H1 (cell line): ENCODE measurements around the gene KIAA1671. TPM values are rescaled to one million over a fixed set of nuclear protein-coding genes. Genes with fewer than 3 reads are reported as not detected.

Experiments used
- CTCF ChIA-PET: fragments of 300-600 bp; sonication (Branson Sonifier 250); formaldehyde crosslinking; loops from one replicate; lab custom pipeline; 2021; ENCODE audit not compliant: partially characterized antibody; lab: Charles Lee
- POLR2A ChIA-PET: fragments of 300-600 bp; sonication (Branson Sonifier 250); formaldehyde crosslinking; loops from one replicate; lab custom pipeline; 2021; ENCODE audit warnings: inconsistent platforms; ENCODE audit not compliant: partially characterized antibody; lab: Charles Lee
- DNase-seq, 2 experiments: peaks; one replicate each; pipeline versions ENCODE4 v3.0.0 to v3.0.0-alpha.2; 2010 to 2022; ENCODE audit warnings: low spot score in 2 of 2, low read depth in 1 of 2, mixed read lengths in 1 of 2
- FAIRE-seq: peaks from 2 replicates; lab custom pipeline; 2011; peaks lifted over from hg19 to GRCh38; lab: Jason Lieb, UNC
- H2AFZ ChIP-seq: 2 replicates; pipeline ENCODE4 v1.8.1; 2012; ENCODE audit warnings: low read length, inconsistent platforms
- H2AK5ac ChIP-seq: 2 replicates; pipeline ENCODE4 v1.6.1; 2013; ENCODE audit warnings: low read depth, low read length
- H2BK120ac ChIP-seq: replicated peaks from 2 replicates; pipeline ENCODE3; 2013; ENCODE audit warnings: low read depth, low read length, inconsistent platforms
- H2BK12ac ChIP-seq: 2 replicates; pipeline ENCODE4 v1.6.1; 2013; ENCODE audit warnings: low read depth, low read length
- H2BK15ac ChIP-seq: 2 replicates; pipeline ENCODE4 v1.6.1; 2013; ENCODE audit warnings: low read length
- H2BK20ac ChIP-seq: 2 replicates; pipeline ENCODE4 v1.6.1; 2013; ENCODE audit warnings: low read length
- H2BK5ac ChIP-seq: 2 replicates; pipeline ENCODE4 v1.6.1; 2013; ENCODE audit warnings: low read depth, low read length
- H3K14ac ChIP-seq: 2 replicates; pipeline ENCODE4 v1.6.1; 2013; ENCODE audit warnings: inconsistent platforms; ENCODE audit not compliant: insufficient read length
- H3K18ac ChIP-seq: 2 replicates; pipeline ENCODE4 v1.6.1; 2013; ENCODE audit warnings: low read length; ENCODE audit errors: extremely low read depth
- H3K23ac ChIP-seq: 2 replicates; pipeline ENCODE4 v1.6.1; 2013; ENCODE audit warnings: inconsistent platforms; ENCODE audit not compliant: insufficient read length
- H3K23me2 ChIP-seq: 2 replicates; pipeline ENCODE4 v1.6.1; 2013; ENCODE audit warnings: low read depth, low read length
- H3K27ac ChIP-seq: 2 replicates; pipeline ENCODE4 v1.6.1; 2011; ENCODE audit warnings: low read depth, low read length, inconsistent platforms
- H3K27me3 ChIP-seq, 4 experiments: replicated peaks in 1 of 4; 1 replicate in 1 of 4; 2 replicates in 3 of 4; pipeline versions ENCODE4 v1.6.1 to v1.8.1; 2011 to 2013; ENCODE audit warnings: low read length in 3 of 4, mild to moderate bottlenecking in 3 of 4, inconsistent platforms in 2 of 4, mixed read lengths in 2 of 4, moderate library complexity in 1 of 4; ENCODE audit not compliant: control insufficient read depth in 3 of 4, insufficient read depth in 3 of 4; ENCODE audit errors: extremely low read depth in 1 of 4
- H3K36me3 ChIP-seq, 4 experiments: 2 replicates each; pipeline versions ENCODE4 v1.6.1 to v1.8.1; 2011 to 2013; ENCODE audit warnings: mild to moderate bottlenecking in 4 of 4, low read length in 3 of 4, moderate library complexity in 2 of 4, control low read depth in 1 of 4, inconsistent platforms in 1 of 4; ENCODE audit not compliant: insufficient read depth in 4 of 4, control insufficient read depth in 2 of 4
- H3K4ac ChIP-seq: replicated peaks from 2 replicates; pipeline ENCODE3; 2013; ENCODE audit warnings: low read length, low read depth, mixed read lengths, inconsistent platforms; ENCODE audit not compliant: insufficient read length
- H3K4me1 ChIP-seq, 4 experiments: replicated peaks in 1 of 4; 1 replicate in 1 of 4; 2 replicates in 3 of 4; pipeline versions ENCODE4 v1.6.1 to v1.8.1; 2011 to 2013; ENCODE audit warnings: low read length in 3 of 4, inconsistent platforms in 2 of 4, mixed read lengths in 1 of 4; ENCODE audit not compliant: insufficient read depth in 4 of 4, control insufficient read depth in 3 of 4
- H3K4me2 ChIP-seq, 2 experiments: 2 replicates each; pipeline versions ENCODE4 v1.6.1 to v1.8.1; 2011 to 2013; ENCODE audit warnings: low read depth in 2 of 2, low read length in 2 of 2, control low read depth in 1 of 2, inconsistent platforms in 1 of 2, mild to moderate bottlenecking in 1 of 2; ENCODE audit not compliant: insufficient read depth in 1 of 2
- H3K4me3 ChIP-seq, 4 experiments: fragments of 200-600, 300-600 bp in 1 of 4; sonication (generic), shearing (Covaris generic), sonication (Bioruptor Twin) in 1 of 4; 2 replicates each; pipeline versions ENCODE4 v1.5.1 to v1.8.1; 2011 to 2016; ENCODE audit warnings: low read length in 4 of 4, low read depth in 3 of 4, control low read depth in 2 of 4, inconsistent platforms in 2 of 4, mild to moderate bottlenecking in 2 of 4, mixed read lengths in 1 of 4, moderate library complexity in 1 of 4; ENCODE audit not compliant: insufficient read depth in 2 of 4; ENCODE audit errors: extremely low read depth in 1 of 4
- H3K56ac ChIP-seq: replicated peaks from 2 replicates; pipeline ENCODE3; 2013; ENCODE audit warnings: low read depth, mild to moderate bottlenecking, mixed read lengths, low read length, inconsistent platforms; ENCODE audit not compliant: insufficient read length
- H3K79me1 ChIP-seq: 2 replicates; pipeline ENCODE4 v1.6.1; 2013; ENCODE audit warnings: low read depth, low read length, control low read depth
- H3K79me2 ChIP-seq, 2 experiments: 2 replicates each; pipeline versions ENCODE4 v1.6.1 to v1.8.1; 2012 to 2013; ENCODE audit warnings: low read length in 2 of 2, mild to moderate bottlenecking in 2 of 2, inconsistent platforms in 1 of 2; ENCODE audit not compliant: insufficient read depth in 2 of 2, control insufficient read depth in 1 of 2
- H3K9ac ChIP-seq, 4 experiments: replicated peaks in 1 of 4; 1 replicate in 1 of 4; 2 replicates in 3 of 4; pipeline versions ENCODE4 v1.6.1 to v1.8.1; 2011 to 2013; ENCODE audit warnings: low read depth in 3 of 4, low read length in 3 of 4, control low read depth in 2 of 4, mild to moderate bottlenecking in 2 of 4, moderate library complexity in 2 of 4, inconsistent platforms in 1 of 4; ENCODE audit errors: extremely low read depth in 1 of 4
- H3K9me3 ChIP-seq, 2 experiments: 2 replicates each; pipeline versions ENCODE4 v1.6.1 to v1.8.1; 2012 to 2013; ENCODE audit warnings: mild to moderate bottlenecking in 2 of 2, moderate library complexity in 2 of 2, control low read depth in 1 of 2, inconsistent platforms in 1 of 2, low read depth in 1 of 2, low read length in 1 of 2, mixed read lengths in 1 of 2; ENCODE audit not compliant: insufficient read depth in 2 of 2
- H4K20me1 ChIP-seq, 2 experiments: replicated peaks in 1 of 2; 2 replicates each; pipeline versions ENCODE3 to v1.8.1; 2011 to 2013; ENCODE audit warnings: inconsistent platforms in 2 of 2, low read length in 2 of 2, mild to moderate bottlenecking in 1 of 2; ENCODE audit not compliant: insufficient read depth in 2 of 2, control insufficient read depth in 1 of 2
- H4K5ac ChIP-seq: 2 replicates; pipeline ENCODE4 v1.6.1; 2013; ENCODE audit warnings: low read length, low read depth, mixed read lengths, inconsistent platforms; ENCODE audit not compliant: insufficient read length
- H4K8ac ChIP-seq: 2 replicates; pipeline ENCODE4 v1.8.0; 2013; ENCODE audit warnings: mild to moderate bottlenecking, moderate library complexity, low read length, inconsistent platforms; ENCODE audit not compliant: insufficient read depth; ENCODE audit errors: extremely low read depth
- H4K91ac ChIP-seq: replicated peaks from 2 replicates; pipeline ENCODE3; 2013; ENCODE audit warnings: low read length, mixed read lengths, inconsistent platforms; ENCODE audit not compliant: insufficient read length
- CHD1 ChIP-seq: IDR thresholded peaks from 2 replicates; pipeline ENCODE4 v1.6.1; 2012; ENCODE audit warnings: low read depth, low read length, improper control_type of control experiment
- CHD2 ChIP-seq: IDR thresholded peaks from 2 replicates; pipeline ENCODE4 v1.6.1; 2012; ENCODE audit warnings: low read length, improper control_type of control experiment
- CTCF ChIP-seq, 3 experiments: IDR thresholded peaks; 1 replicate in 2 of 3; 2 replicates in 1 of 3; pipeline versions ENCODE4 v1.5.1 to v1.6.1; 2011; ENCODE audit warnings: low read length in 3 of 3, mild to moderate bottlenecking in 3 of 3, inconsistent platforms in 2 of 3, low read depth in 1 of 3, moderate library complexity in 1 of 3; ENCODE audit not compliant: insufficient read depth in 1 of 3; ENCODE audit errors: control extremely low read depth in 1 of 3
- FOSL1 ChIP-seq: IDR thresholded peaks from 2 replicates; pipeline ENCODE4 v1.6.1; 2011; ENCODE audit warnings: mild to moderate bottlenecking, low read depth, low read length, moderate library complexity; ENCODE audit not compliant: insufficient read depth
- GABPA ChIP-seq: IDR thresholded peaks from 2 replicates; pipeline ENCODE4 v1.6.1; 2011; ENCODE audit warnings: mild to moderate bottlenecking, low read length, moderate library complexity, borderline replicate concordance; ENCODE audit not compliant: insufficient read depth
- JUN ChIP-seq: IDR thresholded peaks from 2 replicates; pipeline ENCODE4 v1.6.1; 2011; ENCODE audit warnings: low read depth, mild to moderate bottlenecking, improper control_type of control experiment, low read length
- JUND ChIP-seq: IDR thresholded peaks from 2 replicates; pipeline ENCODE4 v1.6.1; 2011; ENCODE audit warnings: mild to moderate bottlenecking, improper control_type of control experiment, low read length
- NANOG ChIP-seq: IDR thresholded peaks from 2 replicates; pipeline ENCODE4 v1.6.1; 2011; ENCODE audit warnings: low read length, low read depth, mild to moderate bottlenecking, inconsistent platforms; ENCODE audit not compliant: insufficient read depth, poor library complexity, severe bottlenecking
- RBBP5 ChIP-seq: IDR thresholded peaks from 2 replicates; pipeline ENCODE4 v1.7.1; 2012; ENCODE audit warnings: low read depth, mild to moderate bottlenecking, inconsistent platforms, low read length, moderate library complexity, borderline replicate concordance
- RFX5 ChIP-seq: IDR thresholded peaks from 2 replicates; pipeline ENCODE4 v1.6.1; 2011; ENCODE audit warnings: low read depth, low read length, improper control_type of control experiment, borderline replicate concordance
- SIN3A ChIP-seq, 2 experiments: IDR thresholded peaks in 1 of 2; conservative IDR thresholded peaks in 1 of 2; 2 replicates each; pipeline ENCODE4 v1.6.1; 2011 to 2012; ENCODE audit warnings: low read length in 2 of 2, improper control_type of control experiment in 1 of 2, low read depth in 1 of 2, mild to moderate bottlenecking in 1 of 2
- WGBS, 2 experiments: shearing (Covaris generic) in 1 of 2; methylation state at CpG; one replicate each; pipeline versions ENCODE4 v1.1.6 to v1.1.7; 2013 to 2015; ENCODE audit warnings: low lambda C conversion rate in 2 of 2, mixed read lengths in 2 of 2, inconsistent platforms in 1 of 2, low coverage in 1 of 2, missing lambda C conversion rate in 1 of 2; ENCODE audit not compliant: insufficient replicate concordance in 2 of 2, insufficient coverage in 1 of 2, insufficient read length in 1 of 2; ENCODE audit errors: extremely low coverage in 1 of 2, missing lambda C conversion rate in 1 of 2; 5-methylcytosine and 5-hydroxymethylcytosine counted together
- polyA plus RNA-seq, 7 experiments: library from polyadenylated mRNA; depleted of rRNA in 3 of 7; stranded (reverse) in 5 of 7; unstranded in 2 of 7; fragments of >200 nt in 5 of 7; fragments of 200-250 nt in 2 of 7; gene quantifications; 1 replicate in 5 of 7; 2 replicates in 1 of 7; 4 replicates in 1 of 7; pipeline versions ENCODE4 v1.2.1 to v1.2.3, GENCODE V29; 2011 to 2013; ENCODE audit warnings: missing spikeins in 2 of 7, mixed read lengths in 2 of 7
- total RNA-seq: library from RNA; stranded (reverse); fragmentation: NEBNext Ultra II Directional; extraction: Animal tissue kit (Norgen Biotek cat#: 25700); gene quantifications from 2 replicates; pipeline ENCODE4 v1.2.1, GENCODE V29; 2021

The KIAA1671 gene
- total and polyA plus RNA-seq, 2 of the 8 experiments (the other 6 are each of a cell fraction or from before 2014, with no cell fraction given): 6.4 to 23.9 TPM

GRCh38 chr22:25147642-25147928 is 195.1 kb downstream of the KIAA1671 start:
- POLR2A ChIA-PET: interaction anchor here (0.8 to 1.8 kb wide), 2 partner anchors 10 to 37 kb away, joined by 4 to 5 read pairs; no protein-coding TSS in a partner anchor
- H2AK5ac ChIP-seq: no peak overlapping the region
- TF ChIP-seq FOSL1: no peak
- TF ChIP-seq NANOG: no peak
- TF ChIP-seq CTCF (IDR thresholded peaks at IDR 0.05; ENCODE audit: control extremely low read depth in 1 of 3, insufficient read depth in 1 of 3, low read depth in 1 of 3, low read length in 3 of 3): no peak
- no peak for TF ChIP-seq CHD1
- no peak for TF ChIP-seq RFX5
- TF ChIP-seq CHD2: no peak
- no peak for TF ChIP-seq JUND
- TF ChIP-seq RBBP5: no peak
- TF ChIP-seq GABPA: no peak
- no peak for TF ChIP-seq SIN3A (conservative IDR thresholded peaks at IDR 0.05 in 1 of 2, IDR thresholded peaks at IDR 0.05 in 1 of 2; ENCODE audit: low read depth in 1 of 2, low read length in 2 of 2)
- TF ChIP-seq JUN: no peak

More at GRCh38 chr22:25147642-25147928, 195.1 kb downstream of the KIAA1671 start:
- Histone ChIP-seq H4K8ac (no peak overlapping the region), H3K23me2 (peaks cover 2% of the 10 kb centered on the region; the same call in 1 of the 2 replicates), H4K91ac (no peak overlapping the region), H3K56ac (no peak overlapping the region), H3K36me3 (no peaks in the 10 kb centered on the region), H3K79me1 (peaks cover 2% of the 10 kb centered on the region), H3K4ac (no peak overlapping the region), H4K20me1 (peaks cover 1 to 9% of the 10 kb centered on the region in 2 experiments), H3K14ac (no peak overlapping the region), H4K5ac (no peak overlapping the region), H3K23ac (no peak overlapping the region), H2BK12ac (no peak overlapping the region), H3K27ac (no peak overlapping the region), H2BK20ac (no peak overlapping the region), H2BK5ac (0 out of 2 replicates have a peak overlapping the region, but pooled peaks have one; percentile 21), H3K9me3 (no peaks in the 10 kb centered on the region), H3K27me3 (no peaks in the 10 kb centered on the region), H3K4me2 (peak overlapping the region in 1 of 2 experiments; percentile 12; a peak in 1 of 4 replicates), H3K4me1 (peaks cover 0 to 16% (median 11%) of the 10 kb centered on the region in 4 experiments; a peak in 6 of 7 replicates), H2BK15ac (no peak overlapping the region), H2AFZ (no peak overlapping the region), H2BK120ac (no peak overlapping the region), H3K9ac (no peak overlapping the region), H3K18ac (no peak overlapping the region), H3K4me3 (no peak overlapping the region), H3K79me2 (no peaks in the 10 kb centered on the region)
- FAIRE-seq (no peak), DNase-seq (no peak)
- CTCF ChIA-PET: interaction anchor here (0.6 to 2.9 kb wide), 3 partner anchors 11 to 90 kb away, joined by 4 to 11 read pairs (median 4); no protein-coding TSS in a partner anchor
- WGBS, 2 experiments: 75% methylated on average over 2 of the region's 2 CpGs; no CpG with 5 or more reads in 1 of the 2 experiments
